Epithelial cell of esophagus (primary cell): Measurements from ENCODE around the gene PDHB.

Source experiments
- DNase-seq: peaks from one replicate; pipeline ENCODE4 v3.0.0; 2010; ENCODE audit warnings: low read depth
- H3K4me3 ChIP-seq: 2 replicates; pipeline ENCODE4 v1.5.1; 2011; ENCODE audit warnings: mild to moderate bottlenecking, low read length, control low read depth
- TF ChIP-seq, protein P1 (sequence below): IDR thresholded peaks from 2 replicates; pipeline ENCODE4 v1.5.1; 2011; ENCODE audit warnings: low read depth, mild to moderate bottlenecking, low read length, control low read depth, inconsistent platforms; ENCODE audit not compliant: insufficient read depth; ENCODE audit errors: missing control alignments

Gene PDHB

DNA sequence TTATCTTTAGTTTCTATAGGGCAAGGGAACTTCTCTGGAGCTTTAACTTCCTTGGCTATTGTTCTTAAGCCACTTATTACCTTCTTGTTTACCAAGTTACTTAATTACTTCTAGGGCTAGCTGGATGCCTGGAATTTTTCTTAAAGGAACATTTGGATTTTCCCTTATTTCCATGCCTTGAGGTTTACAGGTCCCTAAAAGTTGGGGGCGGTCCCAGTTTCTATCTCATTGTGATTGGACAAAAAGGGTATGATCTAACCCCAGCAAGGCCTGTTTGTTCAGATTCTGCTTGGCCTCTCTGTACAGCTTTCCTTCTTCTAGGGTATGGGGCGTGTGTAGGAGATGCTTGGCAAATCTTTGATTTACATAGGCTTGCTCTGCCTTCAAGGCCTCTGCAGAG, 17.4 kb downstream of the PDHB start:
- DNase-seq, result peak; percentile 63
- no peak overlapping the region for H3K4me3 ChIP-seq
- TF ChIP-seq, protein P1, sequence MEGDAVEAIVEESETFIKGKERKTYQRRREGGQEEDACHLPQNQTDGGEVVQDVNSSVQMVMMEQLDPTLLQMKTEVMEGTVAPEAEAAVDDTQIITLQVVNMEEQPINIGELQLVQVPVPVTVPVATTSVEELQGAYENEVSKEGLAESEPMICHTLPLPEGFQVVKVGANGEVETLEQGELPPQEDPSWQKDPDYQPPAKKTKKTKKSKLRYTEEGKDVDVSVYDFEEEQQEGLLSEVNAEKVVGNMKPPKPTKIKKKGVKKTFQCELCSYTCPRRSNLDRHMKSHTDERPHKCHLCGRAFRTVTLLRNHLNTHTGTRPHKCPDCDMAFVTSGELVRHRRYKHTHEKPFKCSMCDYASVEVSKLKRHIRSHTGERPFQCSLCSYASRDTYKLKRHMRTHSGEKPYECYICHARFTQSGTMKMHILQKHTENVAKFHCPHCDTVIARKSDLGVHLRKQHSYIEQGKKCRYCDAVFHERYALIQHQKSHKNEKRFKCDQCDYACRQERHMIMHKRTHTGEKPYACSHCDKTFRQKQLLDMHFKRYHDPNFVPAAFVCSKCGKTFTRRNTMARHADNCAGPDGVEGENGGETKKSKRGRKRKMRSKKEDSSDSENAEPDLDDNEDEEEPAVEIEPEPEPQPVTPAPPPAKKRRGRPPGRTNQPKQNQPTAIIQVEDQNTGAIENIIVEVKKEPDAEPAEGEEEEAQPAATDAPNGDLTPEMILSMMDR, result no peak

DNA sequence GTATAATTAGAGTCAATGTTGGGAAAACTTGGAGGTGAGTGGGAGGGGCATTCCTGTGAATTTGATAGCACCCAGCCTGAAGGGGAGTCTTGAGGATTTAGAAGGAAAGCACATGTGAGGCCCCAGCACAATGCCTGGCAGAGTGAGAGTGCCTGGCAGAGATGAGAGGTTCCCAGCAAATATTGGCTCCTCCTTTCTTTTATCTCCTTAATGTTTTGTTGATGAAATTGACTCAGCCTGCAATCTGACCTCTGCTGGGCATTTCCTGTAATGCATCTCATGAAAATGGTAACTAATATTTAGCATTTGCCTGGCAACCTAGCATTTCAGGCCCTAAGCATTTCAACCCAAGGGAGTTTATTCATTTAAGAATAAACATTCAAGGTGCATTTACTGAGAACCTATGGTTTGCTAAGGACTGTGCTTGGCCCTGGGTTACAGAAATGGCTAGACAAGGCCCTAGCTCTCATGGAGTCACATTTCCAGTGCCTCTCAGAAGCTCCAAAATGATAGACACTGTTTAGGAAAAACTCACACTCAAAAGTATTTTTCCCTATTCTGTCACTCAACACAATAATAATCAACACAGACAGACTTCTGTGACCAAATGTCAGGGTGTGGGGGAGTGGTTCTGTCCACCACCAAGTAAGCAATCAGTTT, 19.0 kb downstream of the PDHB start:
- no peak overlapping the region for H3K4me3 ChIP-seq
- DNase-seq, result peak; percentile 67
- TF ChIP-seq, protein P1, result peak; percentile 82

DNA sequence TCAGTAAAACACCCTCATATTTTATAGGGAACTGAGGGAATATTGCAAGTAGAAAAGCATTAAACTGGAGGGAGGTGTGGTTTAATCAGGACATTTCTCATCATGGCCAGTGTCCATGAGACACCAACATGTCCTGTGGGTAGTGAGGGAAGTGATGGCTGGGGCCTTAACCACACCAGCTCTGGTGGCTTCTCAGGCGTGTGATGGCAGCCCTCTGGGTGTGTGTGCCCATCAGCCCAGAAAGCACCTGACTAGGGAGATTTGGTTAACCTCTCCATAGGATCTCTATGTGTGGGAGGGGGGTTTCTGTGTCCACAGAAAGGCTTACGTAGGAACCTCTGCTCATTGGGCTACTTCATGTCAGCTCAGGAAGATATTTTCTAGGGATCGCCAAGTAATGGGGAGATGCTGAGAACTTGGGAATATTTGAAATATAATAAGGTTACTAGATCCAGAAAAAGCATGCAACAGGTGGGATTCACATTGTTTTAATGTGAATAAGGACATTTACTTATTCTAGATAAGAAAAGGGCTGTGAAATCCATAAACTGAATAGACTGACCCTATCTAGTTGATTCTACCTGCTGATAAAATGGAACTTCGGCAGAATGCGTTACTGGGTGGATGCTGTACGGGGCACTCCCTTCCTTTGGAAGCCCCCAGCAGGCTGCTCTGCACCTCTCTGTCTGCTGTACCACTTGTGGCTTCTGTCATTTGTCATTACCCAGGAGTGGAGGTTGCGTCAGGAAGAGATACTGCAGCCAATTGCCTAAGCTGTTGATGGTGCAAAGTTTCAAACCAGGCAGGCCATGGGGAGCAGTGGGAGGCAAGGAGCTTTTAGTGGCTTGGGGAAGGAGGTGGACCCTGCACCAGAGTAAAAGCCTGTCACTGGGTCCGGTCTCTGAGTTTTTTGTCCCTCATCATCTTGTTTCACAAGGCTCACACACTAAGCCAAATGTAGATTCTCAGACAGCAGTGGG, 21.5 kb downstream of the PDHB start:
- no peak overlapping the region for H3K4me3 ChIP-seq
- DNase-seq, result no peak
- TF ChIP-seq, protein P1, result no peak

DNA sequence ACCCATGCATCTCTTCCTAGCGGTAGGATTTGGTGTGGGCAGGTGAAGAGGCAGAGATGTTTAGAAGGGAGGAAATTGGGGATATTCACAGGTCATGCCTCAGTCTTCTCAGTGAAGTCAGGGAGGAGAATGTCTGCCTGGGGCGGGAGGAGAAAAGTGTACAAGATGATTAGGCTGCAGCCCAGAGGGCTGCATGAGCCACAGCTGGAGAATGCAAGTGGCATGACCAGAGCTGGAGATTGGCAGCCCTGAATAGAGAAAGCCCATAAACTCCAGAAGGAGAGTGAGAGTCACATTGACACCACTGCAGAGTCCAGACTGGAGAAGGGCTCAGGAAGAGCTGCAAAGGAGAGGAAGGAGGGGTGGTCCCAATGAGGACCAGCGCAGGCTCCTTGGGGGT, 22.6 kb downstream of the PDHB start:
- TF ChIP-seq, protein P1, result no peak
- peak; percentile 30 for DNase-seq
- no peak overlapping the region for H3K4me3 ChIP-seq

DNA sequence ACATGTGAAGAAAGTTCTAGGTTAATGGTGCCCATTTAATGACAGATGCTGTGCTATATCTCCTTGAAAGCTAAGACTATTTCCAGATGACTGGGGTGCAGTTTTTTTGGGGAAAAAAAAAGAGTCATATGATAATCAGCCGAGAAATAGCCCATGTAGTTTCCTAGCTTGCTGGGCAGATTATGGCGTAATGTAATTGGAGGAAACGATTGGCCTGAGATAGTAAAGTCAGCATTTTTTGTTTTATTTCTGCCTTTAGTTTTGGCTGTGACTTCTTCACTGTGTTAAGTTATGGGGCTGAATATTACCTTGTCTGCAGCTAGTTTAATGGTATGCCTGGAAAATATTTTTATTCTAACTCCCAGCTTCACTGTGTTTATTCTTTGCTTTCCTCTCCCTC, 24.0 kb downstream of the PDHB start:
- no peak overlapping the region for H3K4me3 ChIP-seq
- TF ChIP-seq, protein P1, result no peak
- DNase-seq, result no peak

DNA sequence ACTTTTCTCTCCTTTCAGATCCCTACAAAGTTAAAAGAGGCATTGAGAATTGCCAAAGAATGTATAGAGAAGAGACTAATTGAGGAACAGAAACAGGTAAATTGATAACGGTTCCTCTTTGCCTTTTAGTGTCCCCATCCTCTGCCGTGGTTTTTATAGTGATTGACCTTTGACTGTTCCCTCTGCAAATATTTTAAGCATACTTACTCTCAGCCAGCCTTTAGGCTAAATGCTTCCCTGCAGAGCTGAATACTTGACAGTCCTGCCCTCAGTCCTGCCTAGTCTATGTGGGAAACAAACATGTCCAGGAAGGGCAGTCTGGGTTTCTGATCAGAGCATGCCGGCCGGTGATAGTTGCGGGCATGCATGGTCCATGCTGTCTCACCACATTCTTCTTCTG, 24.7 kb downstream of the PDHB start:
- H3K4me3 ChIP-seq, result no peak overlapping the region
- DNase-seq, result no peak
- TF ChIP-seq, protein P1, result no peak
